Right renal cortex interstitium (tissue), 3 donors: ENCODE data around the gene RASIP1. TPM values are rescaled to one million over a fixed set of nuclear protein-coding genes. Genes with fewer than 3 reads are reported as not detected.

Experiments used
- DNase-seq, 3 donors: peaks; one replicate each; pipeline ENCODE4 v3.0.0-alpha.2; 2013; ENCODE audit warnings: low read depth in 3 of 3, low spot score in 2 of 3
- polyA plus RNA-seq, 3 donors: library from polyadenylated mRNA; unstranded; fragments of 120-200 nt; gene quantifications; one replicate each; pipeline ENCODE4 v1.2.1, GENCODE V29; 2013; ENCODE audit not compliant: insufficient read length in 3 of 3

RASIP1 gene
- polyA plus RNA-seq, 3 donors, result 11.5 to 12.2 (median 11.8) TPM

DNA sequence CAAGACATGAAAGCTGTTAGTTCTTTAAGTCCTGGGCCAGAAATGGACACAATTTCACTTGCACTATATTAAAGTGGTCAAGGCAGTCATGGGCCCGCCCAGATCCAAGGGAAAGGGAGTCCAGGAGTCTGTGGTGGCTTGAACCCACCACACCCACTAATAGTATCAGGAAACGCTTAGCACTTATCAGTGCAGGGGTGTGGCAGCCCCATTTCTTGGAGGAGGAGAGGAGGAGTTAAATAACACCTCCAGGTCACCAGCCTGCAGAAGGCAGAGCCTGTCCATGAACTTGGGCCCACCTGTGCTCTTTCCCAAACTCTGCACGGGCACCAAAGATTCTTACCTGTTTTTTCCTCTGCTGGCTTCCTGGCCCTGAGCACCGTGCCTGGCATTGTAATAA, 62.2 kb downstream of the RASIP1 start:
- no peak for DNase-seq

DNA sequence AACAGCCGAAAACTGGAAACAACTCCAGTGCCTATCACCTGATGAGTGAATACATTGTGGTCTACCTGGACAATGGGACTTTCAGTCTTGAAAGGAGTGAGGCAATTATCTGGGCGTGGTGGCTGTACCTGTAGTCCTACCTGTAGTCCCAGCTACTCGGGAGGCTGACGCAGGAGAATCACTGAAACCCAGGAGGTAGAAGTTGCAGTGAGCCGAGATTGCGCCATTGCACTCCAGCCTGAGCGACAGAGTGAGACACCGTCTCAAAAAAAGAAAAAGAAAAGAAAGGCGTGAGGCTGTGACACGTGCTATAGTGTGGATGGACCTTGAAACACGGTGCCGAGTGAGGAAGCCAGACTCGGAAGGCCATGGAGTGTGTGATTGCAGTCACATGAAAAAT, 63.5 kb downstream of the RASIP1 start:
- no peak for DNase-seq

DNA sequence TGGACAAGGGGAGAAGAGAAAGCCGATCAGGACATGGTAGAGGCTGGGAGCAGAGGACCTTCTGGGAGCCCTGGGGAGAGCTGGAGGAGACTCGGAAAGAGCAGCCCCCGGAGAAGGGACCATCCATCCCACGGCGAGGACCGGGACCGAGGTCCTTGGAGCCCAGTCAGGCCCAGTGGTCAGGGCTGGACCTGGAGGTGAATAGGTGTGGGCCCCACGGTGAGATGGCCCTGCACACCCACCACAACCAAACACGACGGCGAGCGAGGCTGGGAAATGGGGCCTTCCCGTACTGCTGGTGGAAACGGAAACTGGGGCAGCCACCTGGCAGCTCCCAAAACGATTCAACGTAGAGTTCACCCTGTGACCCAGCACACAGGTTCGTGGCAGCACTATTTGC, 63.9 kb downstream of the RASIP1 start:
- no peak for DNase-seq

DNA sequence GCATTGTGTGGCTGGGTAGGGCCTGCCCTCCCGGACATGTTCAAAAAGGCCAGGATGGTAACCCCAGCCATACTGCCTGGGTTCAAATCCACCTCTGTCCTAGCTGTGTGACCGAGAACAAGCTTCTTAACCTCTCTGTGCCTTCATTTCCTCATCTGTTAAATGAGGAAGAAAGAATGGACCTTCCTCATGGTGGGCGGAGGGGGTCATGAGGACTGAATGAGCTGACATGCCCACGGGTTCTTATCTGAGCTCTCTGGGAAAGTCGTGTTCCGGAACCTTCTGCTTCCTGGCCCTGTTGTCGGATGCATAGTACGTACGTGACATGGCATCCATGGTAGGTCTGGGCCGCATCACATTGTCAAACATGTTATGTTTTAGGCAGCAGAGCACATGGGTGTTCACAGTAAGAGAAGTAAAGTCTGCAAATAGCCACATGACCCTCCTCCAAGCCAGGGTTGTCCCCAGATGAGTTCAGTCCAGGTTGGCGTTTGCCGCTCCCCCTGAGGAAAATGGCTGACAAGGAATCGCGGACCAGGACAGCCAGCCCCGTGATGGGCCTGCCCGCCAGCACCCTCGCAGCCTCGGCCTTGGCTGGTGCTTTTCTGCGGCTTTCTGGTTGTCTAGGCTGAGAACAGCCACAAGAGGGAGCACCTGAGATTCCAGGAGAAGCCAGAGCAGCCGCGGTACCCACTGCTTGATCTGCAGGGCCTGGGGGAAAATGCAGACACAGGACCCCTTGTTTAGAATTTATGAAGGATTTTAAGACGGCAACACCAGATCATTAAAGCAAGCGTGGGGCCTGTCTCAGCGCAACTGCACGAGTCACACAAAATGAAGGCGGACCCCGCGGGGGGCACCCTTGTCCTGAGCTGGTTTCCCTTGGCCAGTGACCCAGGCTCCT, 65.2 kb downstream of the RASIP1 start:
- DNase-seq, result peak in 2 of 3 donors; percentile 71 to 82

DNA sequence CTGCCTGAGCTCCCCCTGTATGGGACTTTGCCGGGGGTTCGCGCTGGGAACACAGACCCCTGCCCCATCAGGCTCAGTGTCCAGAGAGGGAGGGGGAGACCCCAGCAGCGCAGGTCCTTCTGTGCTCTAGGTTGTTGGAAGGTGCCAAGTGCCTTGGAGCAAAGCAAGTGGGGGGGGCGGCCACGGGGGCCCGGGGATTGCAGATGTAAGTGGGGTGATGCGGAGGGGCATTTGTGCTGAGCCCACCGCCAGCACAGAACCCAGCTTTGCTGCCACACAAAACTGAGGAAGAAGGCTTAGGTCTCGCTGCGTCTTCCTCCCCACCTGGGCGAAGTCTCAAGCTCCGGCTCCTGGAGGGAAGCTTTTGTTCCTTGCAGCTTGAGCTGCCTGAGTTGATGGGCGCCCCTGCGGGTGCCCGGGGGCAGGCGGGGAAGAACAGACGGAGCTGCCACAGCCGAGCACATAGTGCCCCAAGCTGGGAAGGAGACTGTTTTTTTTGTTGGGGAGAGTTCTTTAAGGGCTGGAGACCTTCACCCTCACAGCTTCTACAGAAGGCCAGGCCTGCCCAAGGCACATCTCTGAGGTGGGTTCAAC, 66.1 kb downstream of the RASIP1 start:
- DNase-seq, result no peak

DNA sequence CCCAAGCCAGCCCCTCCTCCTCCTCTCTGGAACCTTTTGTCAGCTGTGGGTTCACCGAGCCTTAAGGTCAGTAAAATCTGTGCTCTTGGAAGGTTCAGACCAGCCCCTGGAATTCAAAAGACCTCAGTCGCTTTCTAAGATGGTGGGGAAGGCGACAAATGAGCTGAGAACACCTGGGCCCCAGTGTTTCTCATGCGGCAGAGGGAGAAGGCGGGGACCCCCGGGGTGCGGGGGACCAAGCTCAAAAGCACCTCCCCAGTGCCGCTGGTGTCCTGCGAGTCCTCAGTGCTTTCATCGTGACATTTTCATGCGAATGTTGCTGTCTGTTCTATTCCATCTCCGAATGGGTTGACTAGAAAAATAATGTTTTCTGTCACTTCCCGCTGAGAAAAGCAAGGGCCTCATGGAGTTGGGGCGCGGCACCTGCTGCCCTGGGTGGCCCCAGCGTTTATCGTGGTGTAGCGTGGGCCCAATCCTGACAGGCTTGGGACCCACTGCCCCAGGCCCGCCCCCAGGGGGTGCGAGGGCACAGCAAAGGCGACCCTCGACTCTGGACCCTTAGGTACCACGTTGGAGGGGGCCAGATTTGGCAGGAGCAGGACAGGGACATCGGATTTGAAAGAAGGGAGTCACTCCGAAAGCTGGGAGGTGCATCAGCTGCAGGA, 66.8 kb downstream of the RASIP1 start:
- no peak for DNase-seq

DNA sequence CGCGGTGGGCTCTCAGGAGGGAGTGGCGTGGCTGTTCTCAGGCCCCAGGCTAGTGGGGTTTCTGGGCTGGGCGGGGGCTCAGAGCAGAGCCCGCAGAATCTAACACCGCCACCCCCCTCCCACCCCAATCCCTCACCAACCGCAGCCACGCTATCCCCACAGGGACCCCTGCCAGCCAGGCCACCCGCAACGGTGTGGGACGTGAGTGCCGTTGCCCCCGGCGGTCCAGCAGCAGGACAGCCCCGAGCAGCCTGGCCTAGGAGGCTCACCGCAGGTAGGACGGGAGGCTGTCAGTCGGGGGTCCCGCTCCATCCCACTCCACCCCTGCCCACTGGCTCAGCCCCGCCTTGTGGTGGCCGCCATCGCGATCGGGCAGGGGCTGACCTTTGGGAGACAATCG, 67.4 kb downstream of the RASIP1 start, which contains the start of gene NTN5:
Gene NTN5 (minus strand): TSS at position 24 of the 400 bp plus-strand sequence. CDS start 2,031 bp downstream, outside the sequence.
- no peak for DNase-seq

DNA sequence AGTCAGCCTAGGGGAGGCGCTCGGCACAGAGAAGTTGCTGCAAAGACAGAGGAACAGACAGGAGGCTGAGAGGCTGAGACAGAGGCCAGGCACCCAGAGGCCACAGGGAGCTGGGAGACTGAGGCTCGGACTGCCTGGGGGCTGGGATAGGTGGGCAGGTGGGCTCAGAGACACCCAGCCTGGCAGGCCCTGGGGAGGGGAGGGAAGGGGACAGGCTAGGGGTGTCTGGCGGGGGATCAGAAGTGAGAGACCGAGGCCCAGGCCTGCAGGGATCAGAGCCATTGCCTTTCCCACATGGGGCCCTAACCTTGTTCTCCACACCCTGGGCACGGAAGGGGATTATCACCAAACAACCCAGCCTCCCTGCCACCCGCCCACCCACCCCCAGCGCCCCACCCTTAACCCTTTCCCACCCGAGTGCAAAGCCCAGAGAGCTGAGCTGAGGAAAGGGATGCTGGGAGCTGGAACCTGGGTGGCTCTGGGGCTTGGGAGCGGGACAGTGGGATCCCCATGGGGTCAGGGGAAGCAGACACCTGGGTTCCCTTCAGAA, 68.9 kb downstream of the RASIP1 start:
- DNase-seq, result no peak

DNA sequence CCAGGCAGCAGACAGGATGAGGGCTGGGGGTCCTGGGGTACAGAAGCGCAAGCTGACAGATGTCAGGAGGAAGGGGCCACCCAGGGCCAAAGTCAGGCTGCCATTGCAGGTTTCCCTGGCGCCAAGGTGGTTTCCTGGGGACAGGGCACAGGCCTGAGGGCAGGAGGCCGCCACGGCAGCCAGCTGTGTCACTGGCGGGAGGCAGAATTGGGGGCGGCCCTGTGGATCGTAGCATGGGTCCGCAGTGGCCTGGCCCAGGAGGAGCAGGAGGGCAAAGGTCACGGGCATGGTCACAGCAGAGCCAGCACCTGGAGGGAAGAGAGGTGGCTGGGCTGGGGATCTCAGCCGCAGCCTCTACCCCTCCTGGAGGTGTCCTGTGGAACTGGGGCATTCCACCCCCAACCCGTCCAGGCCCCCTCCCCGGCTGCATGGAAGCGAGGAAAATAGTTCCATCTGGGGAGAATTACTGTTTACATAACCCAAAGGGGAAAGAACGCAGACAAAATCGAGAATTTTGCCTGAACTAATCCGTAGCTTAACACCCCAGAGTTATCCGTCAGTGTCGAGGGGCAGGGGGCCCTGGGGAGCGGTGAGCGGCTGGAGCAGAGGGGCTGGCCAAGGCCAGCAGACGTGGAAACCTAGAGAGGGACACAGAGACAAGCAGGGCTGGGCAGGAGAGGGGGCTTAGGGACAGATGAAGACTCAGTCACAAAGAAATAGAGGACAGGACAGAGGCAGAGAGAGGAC, 69.5 kb downstream of the RASIP1 start:
- DNase-seq, result no peak

Other genes starting within 250 kb of the RASIP1 start
- gene LMTK3, start 228.8 kb downstream of the RASIP1 start, polyA plus RNA-seq, result 1 to 10 TPM; 1.2 to 2.3 (median 2.1) TPM
- under 1 TPM; 0.23 to 0.29 (median 0.24) TPM for gene SULT2B1, start 188.4 kb downstream of the RASIP1 start, polyA plus RNA-seq
- gene SPACA4, start 133.9 kb downstream of the RASIP1 start, polyA plus RNA-seq, result not detected
- under 1 TPM; 0.49 to 0.99 (median 0.98) TPM for gene FAM83E, start 125.5 kb downstream of the RASIP1 start, polyA plus RNA-seq
- gene RPL18, start 121.4 kb downstream of the RASIP1 start, polyA plus RNA-seq, result 1,000 to 10,000 TPM; 1,053 to 1,199 (median 1,085) TPM
- 10 to 100 TPM; 15.9 to 24.6 (median 17.8) TPM for gene SPHK2, start 121.1 kb downstream of the RASIP1 start, polyA plus RNA-seq
- gene DBP, start 103.2 kb downstream of the RASIP1 start, polyA plus RNA-seq, result 10 to 100 TPM in 2 of 3 donors, 1 to 10 TPM in 1; 9.3 to 11.0 (median 10.5) TPM
- 10 to 100 TPM; 21.9 to 23.6 (median 22.9) TPM for gene CA11, start 94.4 kb downstream of the RASIP1 start, polyA plus RNA-seq
- under 1 TPM; 0.47 to 0.96 (median 0.94) TPM for gene NTN5, start 67.6 kb downstream of the RASIP1 start, polyA plus RNA-seq
- gene FUT2, start 44.6 kb downstream of the RASIP1 start, polyA plus RNA-seq, result 1 to 10 TPM in 2 of 3 donors, under 1 TPM in 1; 0.96 to 2.6 (median 1.9) TPM
- gene MAMSTR, start 20.9 kb downstream of the RASIP1 start, polyA plus RNA-seq, result 1 to 10 TPM; 4.1 to 5.2 (median 4.5) TPM
- gene IZUMO1, start 6.3 kb upstream of the RASIP1 start, polyA plus RNA-seq, result under 1 TPM in 2 of 3 donors, not detected in 1; 0.18 to 0.40 TPM
- gene FUT1, start 12.0 kb upstream of the RASIP1 start, polyA plus RNA-seq, result 1 to 10 TPM; 3.0 to 3.4 (median 3.0) TPM
- not detected for gene FGF21, start 14.9 kb upstream of the RASIP1 start, polyA plus RNA-seq
- 10 to 100 TPM; 28.5 to 34.9 (median 28.8) TPM for gene BCAT2, start 70.4 kb upstream of the RASIP1 start, polyA plus RNA-seq
- 10 to 100 TPM; 24.0 to 30.9 (median 27.9) TPM for gene HSD17B14, start 95.9 kb upstream of the RASIP1 start, polyA plus RNA-seq
- 10 to 100 TPM; 17.4 to 19.8 (median 17.6) TPM for gene PLEKHA4, start 128.0 kb upstream of the RASIP1 start, polyA plus RNA-seq
- 10 to 100 TPM; 34.7 to 48.1 (median 35.8) TPM for gene PPP1R15A, start 131.8 kb upstream of the RASIP1 start, polyA plus RNA-seq
- 1 to 10 TPM in 1 of 3 donors, under 1 TPM in 2; 0.72 to 1.9 (median 0.93) TPM for gene TULP2, start 158.1 kb upstream of the RASIP1 start, polyA plus RNA-seq
- gene NUCB1, start 159.7 kb upstream of the RASIP1 start, polyA plus RNA-seq, result 100 to 1,000 TPM; 229 to 276 (median 263) TPM
- gene DHDH, start 193.1 kb upstream of the RASIP1 start, polyA plus RNA-seq, result 1 to 10 TPM; 4.6 to 7.4 (median 5.9) TPM
- 10 to 100 TPM; 47.8 to 70.2 (median 65.9) TPM for gene BAX, start 214.3 kb upstream of the RASIP1 start, polyA plus RNA-seq
- 1,000 to 10,000 TPM; 2,018 to 2,741 (median 2,584) TPM for gene FTL, start 224.7 kb upstream of the RASIP1 start, polyA plus RNA-seq